ENCODE data around the gene PARK7.

PARK7 gene

GRCh38 chr1:8011016-8011415 lies 49.5 kb downstream of the PARK7 start:
- no peak for DNase-seq

DNA sequence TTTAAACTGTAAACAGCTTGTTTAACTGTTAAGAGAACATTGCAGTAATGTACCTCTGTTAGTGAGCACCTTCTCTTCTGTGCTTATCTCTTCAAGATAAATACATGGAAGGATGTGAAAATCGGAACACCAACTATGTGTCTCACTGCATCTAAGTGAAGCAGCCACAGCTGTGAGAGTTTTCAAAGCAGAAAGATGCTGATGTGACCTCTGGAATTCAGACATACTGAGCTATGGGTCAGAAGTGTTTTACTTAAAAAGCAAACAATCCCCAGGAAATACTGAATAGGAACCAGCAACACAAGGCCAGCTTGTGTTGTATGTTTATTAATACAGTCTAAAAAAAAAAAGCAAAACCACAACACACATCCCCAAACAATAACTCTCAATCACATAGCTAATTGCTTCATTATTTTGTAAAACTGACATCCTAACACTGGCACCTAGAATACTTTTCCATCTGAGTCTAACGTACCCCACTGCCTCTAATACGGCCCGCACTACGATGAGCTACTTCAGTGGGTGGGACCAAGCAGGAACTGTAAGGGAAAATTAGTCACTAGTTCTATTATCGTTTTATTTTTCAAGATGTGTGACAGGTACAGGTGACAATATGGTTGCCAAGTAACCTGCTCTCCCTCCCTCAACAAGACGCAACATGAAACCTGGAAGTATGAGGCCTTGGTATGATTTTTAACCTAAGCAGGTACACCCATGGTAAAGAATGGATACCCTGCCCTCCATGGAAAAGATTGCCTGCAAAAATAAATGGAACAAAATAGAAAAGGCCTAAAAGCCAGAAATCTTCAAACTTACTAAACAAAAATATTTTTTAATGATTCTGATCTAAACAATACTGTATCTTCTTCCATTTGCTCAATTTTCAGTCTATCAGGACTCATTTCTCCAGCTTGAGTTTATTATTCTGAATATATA lies 50.7 kb downstream of the PARK7 start:
- no peak for DNase-seq

GRCh38 chr1:8012955-8013354 lies 51.4 kb downstream of the PARK7 start:
- DNase-seq, result no peak

GRCh38 chr1:8013399-8013798 lies 51.9 kb downstream of the PARK7 start:
- no peak for DNase-seq

GRCh38 chr1:8013800-8014199 lies 52.3 kb downstream of the PARK7 start:
- DNase-seq, result no peak

DNA sequence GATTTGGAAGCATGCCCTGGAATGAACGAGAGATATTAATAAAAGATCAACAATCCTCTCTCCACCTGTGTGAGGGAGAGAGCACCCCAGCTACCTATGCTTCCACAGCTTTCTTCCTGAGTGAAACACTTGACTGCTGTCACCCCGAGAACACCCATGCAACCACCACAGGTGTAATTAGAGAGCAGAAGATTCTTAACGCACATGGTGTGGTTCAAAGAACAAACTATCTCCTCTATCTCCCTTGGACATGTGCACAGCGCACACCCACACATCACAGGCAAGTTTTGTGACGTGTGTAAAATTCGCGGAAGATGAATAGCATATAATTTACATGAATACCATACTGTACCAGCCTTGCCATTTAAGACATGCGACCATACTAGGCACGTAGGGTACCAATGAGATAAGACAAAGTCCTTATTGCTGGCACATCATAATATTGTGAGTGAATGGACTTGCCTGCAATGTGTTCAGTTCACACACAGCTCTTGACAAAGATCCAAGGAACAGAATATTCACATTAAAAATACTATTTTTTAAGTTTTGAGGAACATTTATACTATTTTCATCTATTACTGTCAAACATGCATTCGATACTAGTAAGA lies 53.0 kb downstream of the PARK7 start:
- DNase-seq, result no peak

- DNase-seq, result no peak
Observed at GRCh38 chr1:8015036-8015808, 53.7 kb downstream of the PARK7 start.

DNA sequence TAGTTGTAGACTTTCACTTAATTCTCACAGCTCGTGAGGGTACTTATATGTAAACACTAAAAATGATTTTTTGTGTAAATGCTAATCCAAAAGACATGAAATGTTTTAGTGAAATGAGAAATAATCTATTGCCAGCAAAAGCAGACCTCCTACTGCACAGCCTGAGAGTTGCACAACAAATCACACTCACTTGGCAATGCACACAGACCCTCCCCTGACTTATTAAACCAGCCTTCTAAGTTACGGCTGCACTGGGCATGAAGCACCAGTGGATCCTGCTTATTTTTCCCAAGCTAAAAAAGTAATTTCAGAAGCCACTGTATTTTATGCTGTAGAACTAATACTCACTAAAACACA lies 54.3 kb downstream of the PARK7 start:
- DNase-seq, result no peak

- no peak for DNase-seq
Observed at GRCh38 chr1:8016210-8016894, 54.8 kb downstream of the PARK7 start.

DNA sequence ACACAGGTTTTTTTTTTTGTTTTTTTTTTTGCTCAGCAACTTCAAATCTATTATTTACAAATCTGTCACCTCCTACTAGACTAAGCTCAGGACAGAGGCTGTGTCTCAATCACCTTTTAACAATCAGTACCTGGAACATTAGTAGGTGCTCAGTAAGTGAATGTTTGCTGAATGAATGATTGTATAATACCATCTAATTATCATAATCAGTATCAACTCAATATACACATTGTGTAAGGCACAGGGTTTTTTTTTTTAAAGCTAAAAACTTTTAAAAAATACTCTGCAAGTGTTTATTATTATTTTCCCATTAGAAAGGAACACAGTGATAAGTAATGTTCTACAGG lies 55.4 kb downstream of the PARK7 start:
- DNase-seq, result no peak

GRCh38 chr1:8017495-8018197 lies 56.1 kb downstream of the PARK7 start:
- DNase-seq, result no peak

- no peak for DNase-seq
Observed at GRCh38 chr1:8018492-8019228, 57.1 kb downstream of the PARK7 start.

GRCh38 chr1:8019229-8019620 lies 57.7 kb downstream of the PARK7 start:
- no peak for DNase-seq

DNA sequence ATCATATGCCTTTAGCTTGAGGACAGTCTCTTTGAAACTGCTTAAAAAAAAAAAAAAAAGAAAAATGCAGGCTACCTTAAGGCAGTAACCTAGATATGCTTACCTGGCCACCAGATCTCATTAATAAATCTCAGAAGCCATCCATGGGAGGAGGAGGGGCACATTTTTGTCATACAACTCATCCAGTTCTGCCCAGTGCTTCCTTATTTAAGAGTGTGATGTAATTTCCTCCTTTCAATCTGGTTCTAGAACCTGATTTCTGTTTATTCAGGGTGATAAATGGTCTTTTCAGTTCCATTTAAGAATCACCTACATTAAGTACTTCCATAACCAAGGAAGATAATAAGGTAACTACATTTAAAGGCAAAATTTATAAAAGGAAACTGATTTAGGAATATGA lies 58.5 kb downstream of the PARK7 start:
- DNase-seq, result no peak

DNA sequence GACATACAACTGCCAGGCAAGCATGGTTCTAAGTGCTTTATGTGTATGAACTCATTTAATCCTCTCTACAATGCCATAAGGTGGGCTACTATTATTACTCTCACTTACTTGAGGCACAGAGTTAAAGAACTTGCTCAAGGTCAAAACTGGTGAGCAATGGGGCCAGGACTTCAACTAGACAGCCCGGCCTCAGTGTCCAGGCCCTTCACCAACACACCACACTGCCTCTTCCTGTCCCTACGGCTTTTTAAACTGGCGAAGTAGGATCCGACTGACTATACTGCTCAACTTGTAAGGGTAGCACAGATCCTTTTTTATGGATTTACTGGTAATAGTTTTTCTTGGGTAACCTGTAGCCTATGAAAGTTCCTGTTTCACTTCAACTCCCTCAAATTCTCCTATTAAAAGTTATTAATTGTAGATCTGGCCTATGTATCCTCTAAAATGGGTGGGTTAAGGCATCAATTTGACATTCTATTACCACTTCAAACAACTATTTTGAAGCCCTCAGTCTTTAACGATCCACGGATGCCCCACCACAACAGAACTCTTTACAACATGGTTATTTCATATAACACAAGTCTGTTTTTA lies 60.3 kb downstream of the PARK7 start:
- DNase-seq, result no peak

DNA sequence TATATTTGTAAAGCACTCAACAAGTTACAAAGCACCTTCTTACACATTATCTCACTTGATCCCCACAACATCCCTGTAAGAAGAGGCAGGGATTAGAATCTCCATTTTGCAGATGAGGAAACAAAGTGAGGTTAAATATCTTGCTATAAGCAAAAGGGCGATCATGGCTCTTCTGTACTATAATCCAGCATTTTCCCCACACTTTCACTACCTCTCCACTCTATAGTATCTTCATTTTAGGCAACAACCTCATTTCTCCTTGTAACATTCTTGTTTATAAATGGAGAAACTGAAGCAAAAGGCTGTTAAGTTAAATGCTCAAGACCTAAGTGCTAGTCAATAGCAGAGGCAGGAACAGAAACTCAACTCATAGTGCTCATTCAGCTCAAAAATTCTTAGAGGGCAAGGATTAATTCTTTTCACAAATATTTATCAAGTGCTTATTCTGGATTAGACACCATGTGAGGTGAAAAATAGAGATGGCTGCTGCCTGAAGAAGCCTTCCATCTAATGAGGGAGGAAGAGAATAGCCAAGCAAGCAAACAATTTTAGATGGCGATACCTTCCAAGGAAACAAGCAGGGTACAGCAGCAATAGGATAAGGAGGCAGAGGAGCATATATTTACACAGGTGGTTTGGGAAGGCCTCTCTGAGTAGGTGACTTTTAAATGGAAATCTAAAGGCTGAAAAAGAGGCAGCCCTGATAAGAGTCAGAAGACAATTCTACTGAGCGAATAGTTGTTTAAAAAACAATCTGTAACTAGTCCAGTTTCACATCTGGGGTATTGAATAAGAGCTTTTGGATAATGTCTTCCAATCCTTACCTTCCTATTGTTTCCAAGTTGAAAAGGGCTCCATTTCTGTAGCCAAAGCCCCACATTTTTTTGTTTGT lies 61.1 kb downstream of the PARK7 start:
- no peak for DNase-seq

GRCh38 chr1:8023287-8023994 lies 61.9 kb downstream of the PARK7 start:
- DNase-seq, result no peak

- no peak for DNase-seq
Observed at GRCh38 chr1:8023995-8024313, 62.4 kb downstream of the PARK7 start.

DNA sequence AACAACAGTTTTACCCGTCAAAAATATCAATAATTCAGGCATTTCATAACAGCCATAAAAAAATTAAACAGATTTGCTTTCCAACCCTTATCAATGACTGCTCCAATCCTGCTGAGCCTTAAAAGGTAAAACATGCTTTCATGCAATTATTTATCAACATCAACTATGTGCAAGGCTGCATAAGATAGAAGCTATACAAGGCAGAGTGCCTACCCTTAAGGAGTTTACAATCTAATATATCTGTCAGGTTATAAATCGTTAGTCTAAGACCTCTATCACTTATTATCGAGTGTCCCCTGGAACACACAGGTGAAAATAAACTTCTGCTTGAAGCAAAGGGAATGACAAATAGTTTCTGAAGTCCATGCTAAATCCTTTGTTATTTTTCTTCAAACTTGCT lies 62.8 kb downstream of the PARK7 start:
- no peak for DNase-seq

All from NCI-H2107 (cell line).